ENCODE measurements around the gene FGF18. TPM values are rescaled to one million over a fixed set of nuclear protein-coding genes. Genes with fewer than 3 reads are reported as not detected.
"Not testable (repeated sequence)": the region's sequence is repeated elsewhere in the genome, so short reads cannot be mapped to it uniquely, and the experiment has no call there.

Gene FGF18
- polyA plus RNA-seq, 3 donors, result not detected

- no peaks in the 10 kb centered on the region for H3K9me3 ChIP-seq (replicated peaks in 1 of 2; ENCODE audit: control insufficient read depth in 1 of 2, insufficient read depth in 1 of 2, low read length in 2 of 2)
- no peaks in the 10 kb centered on the region for H3K27me3 ChIP-seq (ENCODE audit: control insufficient read depth in 2 of 2, insufficient read depth in 2 of 2, low read length in 2 of 2)
- peak overlapping the region in 1 of 2 donors; percentile 46 for H3K27ac ChIP-seq (ENCODE audit: low read depth in 1 of 2, low read length in 2 of 2)
- WGBS (ENCODE audit: insufficient coverage), result 25% methylated on average over 7 of the region's 7 CpGs
- peaks cover 49 to 71% of the 10 kb centered on the region in 2 donors for H3K36me3 ChIP-seq (replicated peaks in 1 of 2; ENCODE audit: control insufficient read depth in 1 of 2, insufficient read depth in 2 of 2, low read length in 2 of 2)
- H2AFZ ChIP-seq (ENCODE audit: insufficient read depth, low read depth, low read length, poor library complexity, severe bottlenecking), result no peak overlapping the region
- intact Hi-C loops (cut with micrococcal nuclease), result no loop called here
- H3K4me2 ChIP-seq (replicated peaks; ENCODE audit: extremely low read depth, low read length, poor library complexity, severe bottlenecking), result no peak overlapping the region
- H3K9ac ChIP-seq (ENCODE audit: insufficient read depth, low read length, poor library complexity, severe bottlenecking), result no peak overlapping the region
- H3K9me3 Mint-ChIP-seq, result peaks cover 0 to 3% (median 1%) of the 10 kb centered on the region in 7 donors
- H3K4me3 Mint-ChIP-seq, result no peak overlapping the region
- H4K20me1 ChIP-seq (ENCODE audit: insufficient read depth, low read length), result peaks cover 59% of the 10 kb centered on the region
- H3K79me2 ChIP-seq (ENCODE audit: insufficient read depth, low read length), result peaks cover 59% of the 10 kb centered on the region
- H3K4me3 ChIP-seq (replicated peaks in 1 of 3; ENCODE audit: low read depth in 2 of 3, low read length in 3 of 3), result no peak overlapping the region
- H3K4me1 ChIP-seq (ENCODE audit: control insufficient read depth in 1 of 2, insufficient read depth in 2 of 2, low read length in 2 of 2), result peaks cover 0 to 9% of the 10 kb centered on the region in 2 donors
- peaks cover 0 to under 1% (median 0%) of the 10 kb centered on the region in 3 donors for H3K27me3 Mint-ChIP-seq (ENCODE audit: low read depth in 3 of 3)
- TF ChIP-seq CTCF (IDR thresholded peaks at IDR 0.05), result no peak
- H3K4me1 Mint-ChIP-seq, result peaks cover 17% of the 10 kb centered on the region
- H3K27ac Mint-ChIP-seq, result peak overlapping the region in 4 of 7 donors; percentile 2 to 88 (median 52)
- H3K36me3 Mint-ChIP-seq, result peaks cover 67 to 77% of the 10 kb centered on the region in 2 donors
- DNase-seq, result no peak
Measured at GRCh38 chr5:171400169-171400568, 19.3 kb upstream of the FGF18 start.

- Mint-ChIP-seq H3K36me3 (peaks cover 67 to 77% of the 10 kb centered on the region in 2 donors), H3K4me3 (no peak overlapping the region), H3K27me3 (ENCODE audit: low read depth in 3 of 3) (no peaks in the 10 kb centered on the region), H3K27ac (no peak overlapping the region), H3K4me1 (peaks cover 17% of the 10 kb centered on the region), H3K9me3 (peaks cover 0 to 3% (median 1%) of the 10 kb centered on the region in 7 donors)
- no peak for DNase-seq
- intact Hi-C loops (cut with micrococcal nuclease), result no loop called here
- WGBS (ENCODE audit: insufficient coverage), result 94% methylated on average over 6 of the region's 13 CpGs
- peaks cover 58% of the 10 kb centered on the region for H4K20me1 ChIP-seq (ENCODE audit: insufficient read depth, low read length)
- no peak overlapping the region for H3K4me3 ChIP-seq (replicated peaks in 1 of 3; ENCODE audit: low read depth in 2 of 3, low read length in 3 of 3)
- no peak for TF ChIP-seq CTCF (IDR thresholded peaks at IDR 0.05)
- H3K4me1 ChIP-seq (ENCODE audit: control insufficient read depth in 1 of 2, insufficient read depth in 2 of 2, low read length in 2 of 2), result peaks cover 0 to 9% of the 10 kb centered on the region in 2 donors
- no peaks in the 10 kb centered on the region for H3K9me3 ChIP-seq (replicated peaks in 1 of 2; ENCODE audit: control insufficient read depth in 1 of 2, insufficient read depth in 1 of 2, low read length in 2 of 2)
- H3K36me3 ChIP-seq (replicated peaks in 1 of 2; ENCODE audit: control insufficient read depth in 1 of 2, insufficient read depth in 2 of 2, low read length in 2 of 2), result peaks cover 52 to 71% of the 10 kb centered on the region in 2 donors
- H3K4me2 ChIP-seq (replicated peaks; ENCODE audit: extremely low read depth, low read length, poor library complexity, severe bottlenecking), result no peak overlapping the region
- no peak overlapping the region for H3K27ac ChIP-seq (ENCODE audit: low read depth in 1 of 2, low read length in 2 of 2)
- H3K27me3 ChIP-seq (ENCODE audit: control insufficient read depth in 2 of 2, insufficient read depth in 2 of 2, low read length in 2 of 2), result no peaks in the 10 kb centered on the region
- no peak overlapping the region for H2AFZ ChIP-seq (ENCODE audit: insufficient read depth, low read depth, low read length, poor library complexity, severe bottlenecking)
- peaks cover 52% of the 10 kb centered on the region for H3K79me2 ChIP-seq (ENCODE audit: insufficient read depth, low read length)
- no peak overlapping the region for H3K9ac ChIP-seq (ENCODE audit: insufficient read depth, low read length, poor library complexity, severe bottlenecking)
Measured at GRCh38 chr5:171401167-171401947, 18.1 kb upstream of the FGF18 start.

GRCh38 chr5:171402751-171403150, 16.7 kb upstream of the FGF18 start:
- intact Hi-C loops (cut with micrococcal nuclease); H2AFZ ChIP-seq (ENCODE audit: insufficient read depth, low read depth, low read length, poor library complexity, severe bottlenecking); H3K4me1 ChIP-seq (ENCODE audit: control insufficient read depth in 1 of 2, insufficient read depth in 2 of 2, low read length in 2 of 2); H3K27me3 ChIP-seq (ENCODE audit: control insufficient read depth in 2 of 2, insufficient read depth in 2 of 2, low read length in 2 of 2); H3K9me3 ChIP-seq (replicated peaks in 1 of 2; ENCODE audit: control insufficient read depth in 1 of 2, insufficient read depth in 1 of 2, low read length in 2 of 2); H3K4me2 ChIP-seq (replicated peaks; ENCODE audit: extremely low read depth, low read length, poor library complexity, severe bottlenecking); H3K4me3 ChIP-seq (replicated peaks in 1 of 3; ENCODE audit: low read depth in 2 of 3, low read length in 3 of 3); H3K27ac Mint-ChIP-seq; H3K4me3 Mint-ChIP-seq; H3K9me3 Mint-ChIP-seq; H3K27me3 Mint-ChIP-seq (ENCODE audit: low read depth in 3 of 3); H3K9ac ChIP-seq (ENCODE audit: insufficient read depth, low read length, poor library complexity, severe bottlenecking); DNase-seq; H3K27ac ChIP-seq (ENCODE audit: low read depth in 1 of 2, low read length in 2 of 2): not testable (repeated sequence)
- peaks cover 66 to 77% of the 10 kb centered on the region in 2 donors for H3K36me3 Mint-ChIP-seq
- H4K20me1 ChIP-seq (ENCODE audit: insufficient read depth, low read length), result peaks cover 56% of the 10 kb centered on the region
- H3K4me1 Mint-ChIP-seq, result peaks cover 17% of the 10 kb centered on the region
- H3K36me3 ChIP-seq (replicated peaks in 1 of 2; ENCODE audit: control insufficient read depth in 1 of 2, insufficient read depth in 2 of 2, low read length in 2 of 2), result peaks cover 54 to 71% of the 10 kb centered on the region in 2 donors
- peaks cover 38% of the 10 kb centered on the region for H3K79me2 ChIP-seq (ENCODE audit: insufficient read depth, low read length)
